Epithelial cell of esophagus (primary cell): ENCODE data around the gene CFAP221.

Experiments
- DNase-seq: peaks from one replicate; pipeline ENCODE4 v3.0.0; 2010; ENCODE audit warnings: low read depth
- H3K4me3 ChIP-seq: 2 replicates; pipeline ENCODE4 v1.5.1; 2011; ENCODE audit warnings: mild to moderate bottlenecking, low read length, control low read depth
- CTCF ChIP-seq: IDR thresholded peaks from 2 replicates; pipeline ENCODE4 v1.5.1; 2011; ENCODE audit warnings: low read depth, mild to moderate bottlenecking, low read length, control low read depth, inconsistent platforms; ENCODE audit not compliant: insufficient read depth; ENCODE audit errors: missing control alignments

CFAP221 gene

GRCh38 chr2:119646149-119646548 lies 101.9 kb downstream of the CFAP221 start:
- DNase-seq, result no peak
- H3K4me3 ChIP-seq, result no peak overlapping the region
- no peak for TF ChIP-seq CTCF

- TF ChIP-seq CTCF, result no peak
- no peak overlapping the region for H3K4me3 ChIP-seq
- DNase-seq, result peak; percentile 84
Observed at GRCh38 chr2:119647440-119648169, 103.4 kb downstream of the CFAP221 start.

- no peak for TF ChIP-seq CTCF
- peak; percentile 61 for DNase-seq
- H3K4me3 ChIP-seq, result no peak overlapping the region
Observed at GRCh38 chr2:119649364-119649917, 105.2 kb downstream of the CFAP221 start.

- TF ChIP-seq CTCF, result no peak
- H3K4me3 ChIP-seq, result no peak overlapping the region
- DNase-seq, result peak; percentile 15
Observed at GRCh38 chr2:119650206-119650605, 106.0 kb downstream of the CFAP221 start.

GRCh38 chr2:119650846-119651370 lies 106.7 kb downstream of the CFAP221 start:
- no peak overlapping the region for H3K4me3 ChIP-seq
- TF ChIP-seq CTCF, result no peak
- no peak for DNase-seq

GRCh38 chr2:119657466-119658145 lies 113.4 kb downstream of the CFAP221 start:
- no peak overlapping the region for H3K4me3 ChIP-seq
- DNase-seq, result no peak
- TF ChIP-seq CTCF, result no peak
